NCI-H1436 treated with DMSO at 0.1 percent for 48 hours (cell line): ENCODE results near the gene LBH.

Experiments used
- DNase-seq: peaks from one replicate; lab custom pipeline; 2025; lab: John Stamatoyannopoulos, UW

The LBH gene

DNA sequence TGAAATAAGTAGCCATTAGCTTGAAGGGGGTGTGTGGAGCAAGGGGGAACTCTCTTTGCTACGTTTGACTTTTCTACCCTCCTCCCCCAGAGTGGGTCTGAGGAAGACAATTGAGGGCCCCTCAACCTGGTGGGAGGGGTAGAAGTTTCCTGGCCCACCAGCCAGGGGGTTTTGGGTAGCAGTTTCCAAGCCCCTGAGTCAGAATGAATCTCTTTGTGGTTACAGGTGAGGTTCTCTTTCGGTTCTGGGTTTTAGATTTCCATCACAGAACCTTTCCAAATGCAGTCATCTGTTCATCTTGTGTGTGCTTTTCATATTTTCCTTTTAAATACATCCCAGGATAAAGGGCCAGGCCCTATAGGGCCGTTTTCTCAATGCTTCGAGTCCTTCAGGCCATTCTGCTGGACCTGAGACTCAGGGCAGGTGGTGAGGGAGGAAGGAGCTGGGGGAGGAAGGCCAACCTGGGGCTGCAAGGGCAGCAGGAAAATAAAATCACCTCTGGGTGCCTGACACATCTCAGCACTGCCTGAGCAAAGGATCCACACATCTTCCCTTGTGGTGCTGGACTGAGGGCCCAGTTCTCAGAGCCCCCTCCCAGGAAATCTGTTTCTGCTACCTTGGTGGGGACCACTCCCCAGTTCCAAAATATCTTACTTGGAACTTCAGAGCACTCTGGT is 4.7 kb downstream of the LBH start:
- no peak for DNase-seq

DNA sequence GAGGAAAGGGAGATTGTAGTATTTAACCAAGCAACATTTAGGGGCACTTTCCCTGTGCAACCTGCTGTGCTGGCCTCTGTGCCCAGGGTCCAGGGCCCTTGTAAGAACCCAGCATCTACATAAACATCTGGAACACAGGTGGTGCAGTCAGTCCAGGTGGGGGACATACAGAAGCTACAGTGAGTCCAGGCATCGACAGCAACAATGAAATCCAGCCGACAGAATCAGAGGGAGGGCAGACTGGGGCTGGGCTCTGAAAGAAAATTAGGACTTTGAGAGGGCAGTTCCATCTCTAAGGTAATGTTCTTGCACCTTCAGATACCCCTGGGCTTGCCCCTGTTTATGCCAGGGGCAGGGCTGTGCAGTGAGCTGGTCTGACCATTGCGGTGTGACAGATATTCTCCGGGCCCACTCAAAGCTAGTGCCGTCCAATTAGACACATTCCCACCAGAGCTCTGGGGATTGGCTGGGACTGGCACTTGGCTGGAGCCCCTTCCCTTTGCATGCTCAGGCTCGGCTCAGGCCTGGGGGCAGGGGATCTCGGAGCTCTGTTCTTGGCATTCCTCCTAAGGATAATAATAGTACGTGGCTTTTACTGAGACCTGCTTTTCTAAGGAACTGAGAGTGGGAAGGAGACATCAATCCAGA is 5.4 kb downstream of the LBH start:
- no peak for DNase-seq

DNA sequence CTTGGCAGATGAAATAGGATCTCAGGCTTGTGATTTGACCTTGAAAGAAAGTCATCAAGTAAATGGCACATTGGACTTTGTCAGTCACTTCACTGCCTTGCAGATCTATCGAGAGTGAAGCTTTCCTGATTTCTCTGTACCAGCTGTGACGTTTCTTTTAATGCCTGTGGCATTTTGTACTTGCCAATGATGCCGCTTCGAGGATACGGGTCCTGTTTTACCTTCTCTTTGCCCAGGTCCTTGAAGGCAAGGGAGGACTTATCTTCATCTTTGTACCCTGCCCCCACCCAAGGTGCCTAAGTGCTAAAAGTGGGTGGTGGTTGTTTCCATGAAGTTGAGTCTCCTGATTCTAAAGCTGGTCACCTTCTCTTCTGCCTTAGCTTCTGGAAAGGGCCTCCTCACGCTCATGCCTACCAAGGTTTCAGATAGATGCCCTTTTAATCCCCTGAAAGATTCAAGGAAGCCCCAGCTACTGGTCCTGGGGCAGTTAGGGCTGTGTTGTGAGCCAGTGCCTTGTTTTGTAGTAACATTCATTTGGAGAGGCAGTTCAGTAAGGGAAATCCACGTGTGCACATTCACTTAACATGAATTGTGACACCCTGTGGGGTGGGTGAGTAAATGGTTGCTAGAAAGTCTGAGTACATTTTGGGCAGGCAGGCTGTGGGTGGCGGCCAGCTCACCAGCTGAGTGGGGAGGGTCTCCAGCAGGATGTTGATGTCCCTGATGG is 6.1 kb downstream of the LBH start:
- no peak for DNase-seq

DNA sequence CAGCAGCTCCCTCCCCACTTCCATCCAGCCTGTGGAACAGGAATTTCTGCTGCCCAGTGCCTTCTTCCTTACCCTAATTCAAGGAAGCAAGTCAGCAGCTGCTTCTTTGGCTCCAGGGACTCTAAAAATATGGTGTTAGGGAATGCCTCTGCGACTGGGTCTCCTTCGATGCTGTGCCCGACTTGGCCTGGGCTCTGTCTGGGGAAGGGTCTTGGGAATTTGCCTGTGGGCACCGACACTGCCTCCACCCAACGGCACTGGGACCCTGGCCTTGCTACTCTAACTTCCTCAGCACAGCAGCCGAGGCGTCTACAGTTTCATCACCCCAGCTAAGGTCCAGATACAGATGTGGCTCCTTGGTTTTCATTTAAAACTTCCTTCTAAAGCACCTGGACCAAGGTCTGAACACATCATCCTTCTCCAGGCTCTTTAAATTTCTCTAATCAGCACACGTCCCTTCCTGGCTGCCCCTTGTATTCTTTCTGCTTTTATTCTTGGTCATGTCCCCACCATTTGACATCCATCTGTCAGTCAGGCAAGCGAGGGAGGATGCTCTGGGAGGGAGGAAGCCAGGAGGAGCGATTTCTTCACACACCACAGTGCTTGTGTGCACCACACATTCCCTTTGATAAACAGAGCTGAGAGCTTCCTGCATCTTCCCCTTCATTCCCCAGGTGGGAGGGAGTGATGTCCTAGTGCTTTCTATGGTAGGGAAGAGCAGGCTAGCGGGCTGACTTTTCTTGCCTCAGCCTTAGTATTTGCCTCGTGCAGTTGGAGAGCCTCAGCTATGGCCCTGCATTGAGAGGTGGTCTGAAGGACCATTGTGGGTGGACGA is 6.8 kb downstream of the LBH start:
- DNase-seq: no peak

DNA sequence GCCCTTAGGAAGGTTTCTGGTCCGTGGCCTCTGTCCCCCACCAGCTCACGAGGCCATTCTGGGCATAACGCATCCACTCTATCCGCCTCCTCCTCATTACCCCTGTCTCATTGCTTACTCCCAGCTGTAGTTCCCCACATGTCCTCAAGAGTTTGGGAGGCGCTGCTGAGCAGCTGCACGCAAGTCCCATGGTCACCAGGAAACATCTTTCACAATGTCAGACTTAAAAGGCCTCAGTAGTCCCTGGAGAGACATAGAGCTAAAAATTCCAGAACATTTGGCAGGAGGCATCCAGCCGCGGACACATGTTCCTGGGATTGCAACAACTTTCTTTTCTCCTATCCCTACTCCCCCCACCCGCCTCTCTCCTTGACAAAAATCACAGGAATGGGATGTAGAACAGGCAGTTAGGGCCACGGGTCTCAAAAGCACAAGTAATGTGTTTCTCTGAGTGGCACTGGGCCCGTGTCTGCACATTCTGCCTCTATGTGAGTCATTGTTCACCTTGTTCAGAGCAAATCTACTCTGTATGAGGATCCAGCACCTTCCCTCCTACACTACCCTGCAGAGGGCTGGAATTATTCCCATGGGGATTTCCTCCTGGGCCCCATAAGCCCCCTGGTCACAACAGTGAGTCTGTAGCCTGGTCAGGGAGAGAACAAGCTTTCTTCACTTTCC is 8.1 kb downstream of the LBH start:
- DNase-seq: no peak

DNA sequence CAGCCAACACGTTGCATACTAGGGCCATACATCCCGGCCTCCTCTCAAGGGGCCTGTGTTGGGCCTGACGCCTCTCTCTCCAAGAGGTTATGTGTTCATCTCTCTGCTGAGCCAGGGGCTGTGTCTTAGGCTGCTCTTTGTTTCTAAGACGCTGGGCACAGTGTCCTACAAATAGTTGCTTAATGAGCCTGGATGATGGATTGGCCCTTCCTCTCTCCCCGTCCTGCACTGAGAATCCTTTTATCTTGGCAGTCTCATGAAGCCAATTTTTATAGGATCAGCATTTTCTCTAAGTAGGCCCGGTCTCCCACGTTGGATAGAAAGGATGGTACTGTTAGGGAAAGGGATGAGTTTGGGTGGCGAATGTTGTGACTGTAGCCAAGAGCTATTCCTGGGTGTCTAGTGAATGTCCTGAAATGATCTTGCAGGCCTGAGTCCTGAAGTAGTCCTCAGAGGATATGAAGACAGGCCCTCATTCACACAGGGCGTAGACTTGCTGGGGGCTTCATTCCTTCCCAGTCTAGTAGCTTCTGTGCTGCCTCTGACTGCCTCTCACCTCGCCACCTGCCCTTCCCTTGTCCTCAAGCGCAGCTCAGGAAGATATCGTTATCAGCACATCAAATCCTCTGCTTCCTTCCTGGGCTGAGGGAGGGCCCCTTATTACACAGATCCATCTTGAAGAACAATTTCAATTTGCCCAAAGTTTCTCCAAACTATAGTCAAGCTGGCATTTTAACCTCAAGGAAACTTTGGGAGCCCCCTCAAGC is 8.8 kb downstream of the LBH start:
- no peak for DNase-seq

DNA sequence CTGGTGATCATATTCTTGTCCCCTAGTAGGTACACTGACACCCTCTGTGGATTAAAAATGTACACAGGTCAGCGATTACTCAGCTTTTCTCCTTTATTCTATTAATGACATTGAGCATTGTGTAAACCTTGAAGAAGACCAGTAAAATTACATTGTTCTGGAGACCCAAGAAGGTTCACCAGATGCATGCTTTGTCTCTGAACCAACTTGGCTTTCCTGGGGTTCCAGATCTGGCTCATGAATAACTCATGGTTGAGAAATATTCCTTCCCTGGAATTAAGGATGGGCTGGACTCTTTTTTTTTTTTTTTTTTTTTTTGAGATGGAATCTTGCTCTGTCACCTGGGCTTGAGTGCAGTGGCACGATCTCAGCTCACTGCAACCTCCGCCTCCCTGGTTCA is 11.9 kb downstream of the LBH start:
- no peak for DNase-seq

DNA sequence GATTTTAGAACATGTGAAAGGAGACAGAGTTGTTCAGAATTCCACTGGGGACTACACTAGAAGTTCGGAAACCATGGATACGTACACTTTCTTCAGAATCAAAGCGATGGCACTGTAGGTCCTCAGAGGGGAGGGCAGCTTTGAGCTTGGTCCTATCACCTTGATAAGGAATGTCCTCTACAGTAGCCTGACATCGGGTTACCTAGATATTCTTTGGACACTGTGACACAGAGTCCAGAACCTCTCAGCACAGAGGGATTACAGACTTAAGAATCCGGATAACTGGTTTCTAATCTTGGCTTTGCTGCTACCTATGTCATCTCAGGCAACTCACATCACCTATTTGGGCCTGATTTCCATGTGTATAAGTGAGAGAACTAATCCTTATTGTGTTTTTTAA is 14.0 kb downstream of the LBH start:
- no peak for DNase-seq

DNA sequence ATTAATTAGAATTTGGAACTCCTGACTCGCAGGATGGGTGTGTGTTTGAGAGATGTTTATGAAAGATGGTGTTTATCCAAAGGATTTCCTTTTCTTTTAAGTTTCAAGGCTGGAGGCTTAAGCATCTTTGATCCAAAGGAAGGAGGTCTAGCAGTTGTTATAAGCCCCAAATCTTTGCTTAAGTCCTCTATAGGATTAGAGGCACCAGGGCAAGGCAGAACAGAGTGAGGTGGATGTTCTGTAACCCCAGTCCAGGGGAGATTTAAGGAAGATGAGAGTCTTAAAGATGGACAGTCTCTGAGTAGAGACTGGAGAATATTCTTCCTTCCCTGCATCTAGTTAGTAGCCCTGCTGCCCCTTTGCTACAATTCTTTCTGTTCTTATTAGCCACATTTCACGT is 17.5 kb downstream of the LBH start:
- no peak for DNase-seq

DNA sequence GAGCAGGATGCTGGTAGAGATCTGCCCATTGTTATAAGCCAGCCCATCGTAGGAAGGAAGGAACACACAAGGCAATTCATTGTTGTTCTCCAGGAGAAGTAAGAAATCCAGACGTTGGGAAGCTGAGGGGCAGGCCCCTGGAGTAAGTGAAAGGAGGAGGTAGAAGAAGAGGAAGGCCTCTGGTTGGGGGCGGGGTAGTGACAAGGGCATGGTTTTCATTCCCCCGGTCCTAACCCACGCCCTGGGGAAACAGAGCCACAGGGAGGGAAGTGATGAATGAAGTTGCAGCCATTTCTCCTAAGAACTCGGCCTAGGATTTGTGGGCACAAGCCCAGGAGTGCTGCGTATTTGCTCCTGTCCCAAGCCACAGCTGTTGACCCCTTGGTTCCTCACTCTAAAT is 18.0 kb downstream of the LBH start:
- DNase-seq: no peak

DNA sequence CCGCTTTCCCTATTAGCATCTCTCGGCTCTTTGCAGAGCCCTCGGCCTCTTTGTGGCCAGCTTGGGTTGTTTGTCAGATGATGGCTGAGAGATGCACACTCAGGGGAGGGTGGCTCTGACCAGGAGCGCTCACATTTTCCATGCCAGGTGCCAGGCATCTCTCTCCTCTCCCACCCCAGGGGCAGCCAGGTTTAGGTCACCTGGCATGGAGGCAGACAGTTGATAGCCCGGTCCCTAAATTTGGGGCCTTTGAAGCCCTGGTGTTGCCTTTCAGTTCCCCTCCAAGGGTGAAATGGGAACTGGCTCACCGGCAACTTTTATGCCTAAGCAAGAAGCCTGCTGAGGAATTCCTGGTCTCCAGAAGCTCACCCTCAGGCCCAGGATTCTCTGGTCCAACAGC is 19.1 kb downstream of the LBH start:
- DNase-seq: no peak

DNA sequence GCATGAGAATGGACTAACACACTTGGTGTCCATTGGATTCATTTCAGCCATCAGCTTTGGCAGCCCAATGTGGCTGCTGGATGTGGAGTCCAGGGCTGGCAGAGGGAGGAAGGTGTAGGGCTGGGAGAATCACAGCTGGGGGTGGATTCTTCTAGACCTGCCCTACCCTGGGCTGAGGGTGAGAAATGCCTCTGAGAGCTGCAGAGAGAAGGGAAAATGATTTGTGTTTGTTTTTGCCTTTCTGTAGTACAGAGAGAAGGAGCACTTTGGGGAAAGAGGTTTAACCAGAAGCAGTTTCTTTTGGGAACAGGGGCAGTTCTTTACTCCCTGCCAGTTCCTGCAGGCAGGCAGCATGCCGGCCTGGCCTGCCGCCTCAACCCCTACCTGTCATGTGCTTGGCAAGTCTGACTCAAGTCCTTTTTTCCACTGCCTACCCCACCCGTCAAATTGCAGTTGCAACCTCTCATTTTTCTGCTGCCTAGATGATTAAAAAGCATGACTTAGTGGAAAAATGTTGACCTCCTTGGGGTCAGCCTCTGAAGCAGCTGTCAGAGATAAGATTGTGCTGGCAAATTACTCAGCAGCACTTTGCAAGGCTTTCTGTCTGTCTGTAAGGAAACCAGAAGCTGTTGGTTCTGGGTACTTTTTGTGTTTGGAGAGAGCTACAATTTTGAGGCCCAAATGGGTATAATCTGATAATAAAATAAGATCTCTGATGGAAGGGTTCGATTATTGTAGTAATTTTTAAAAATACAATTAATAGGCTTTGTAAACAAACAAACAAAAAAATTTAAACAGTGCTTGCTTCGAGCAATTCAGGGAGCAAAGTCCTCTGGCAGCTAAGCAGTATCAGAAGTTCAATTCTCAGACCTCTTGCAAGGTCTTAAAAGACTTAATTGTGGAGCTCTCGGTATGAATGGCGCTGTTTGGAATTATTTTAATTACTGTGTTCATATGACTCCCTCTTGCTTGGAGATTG is 21.7 kb downstream of the LBH start:
- DNase-seq: no peak

DNA sequence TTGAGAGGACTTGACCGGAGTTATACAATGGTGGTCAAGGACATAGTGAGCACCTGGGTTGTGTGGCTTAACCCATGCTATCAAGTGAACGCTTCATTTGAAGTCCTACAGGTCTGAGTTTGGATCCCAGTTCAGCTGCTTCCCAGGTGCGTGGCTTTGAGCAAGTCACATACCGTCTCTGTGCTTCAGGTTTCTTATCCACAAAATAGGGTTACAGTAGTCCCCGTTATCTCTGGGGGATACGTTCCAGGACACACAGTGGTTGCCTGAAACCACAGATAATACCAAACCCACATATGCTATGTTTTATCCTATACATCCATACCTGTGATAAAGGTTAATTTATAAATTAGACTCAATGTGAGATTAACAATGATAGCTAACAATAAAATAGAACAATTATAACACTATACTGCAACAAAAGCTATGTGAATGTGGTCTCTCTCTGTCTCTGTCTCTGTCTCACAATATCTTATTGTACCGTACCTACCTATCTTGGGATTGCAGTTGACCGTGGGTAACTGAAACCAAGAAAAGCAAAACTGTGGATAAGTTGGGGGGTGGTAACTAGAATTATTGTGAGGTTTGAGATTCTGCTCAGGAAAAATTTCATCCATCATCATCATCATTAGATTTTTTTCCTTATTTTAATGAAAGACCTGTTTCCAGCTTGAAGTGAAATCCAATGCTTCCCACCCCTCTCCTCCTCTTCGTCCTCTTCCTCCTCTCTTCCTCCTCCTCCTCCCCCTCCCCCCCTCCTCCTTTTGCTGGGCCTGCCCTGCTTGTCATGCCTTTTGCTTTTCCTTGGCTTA is 22.7 kb downstream of the LBH start:
- no peak for DNase-seq

DNA sequence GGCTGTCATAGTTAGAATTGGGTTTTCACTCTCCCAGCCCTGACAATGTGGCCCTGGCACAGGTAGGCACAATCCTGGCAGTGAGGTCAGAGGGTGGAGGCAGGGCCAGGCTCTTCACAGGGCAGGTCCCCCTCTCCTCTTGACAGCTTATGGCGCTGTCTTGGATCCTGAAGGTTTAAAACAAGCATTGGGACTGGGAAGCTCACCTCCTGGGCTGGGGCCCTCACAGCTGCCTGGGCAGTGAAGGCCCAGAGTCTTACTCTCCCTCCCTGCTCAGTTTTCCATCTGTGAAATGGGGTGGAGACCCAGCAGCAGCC is 23.3 kb downstream of the LBH start:
- no peak for DNase-seq

DNA sequence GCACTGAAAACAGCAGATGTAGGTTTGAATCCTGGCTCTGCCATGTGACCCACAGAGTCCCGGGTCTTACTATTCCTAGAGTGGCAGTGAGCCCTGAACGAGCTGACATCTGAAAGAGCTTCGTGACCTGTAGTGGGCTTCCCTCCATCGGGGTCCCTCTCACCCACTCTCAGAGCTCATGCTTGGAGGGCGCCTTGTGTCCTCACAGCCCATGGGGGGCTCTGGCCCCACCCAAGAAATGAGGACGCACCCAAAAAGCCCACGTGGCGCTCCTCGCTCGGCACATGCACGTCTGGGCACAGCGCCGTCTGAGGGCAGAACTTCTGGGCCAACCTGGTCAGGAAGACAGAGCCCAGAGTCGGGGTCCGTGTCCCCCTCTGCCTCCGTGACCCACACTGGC is 23.7 kb downstream of the LBH start:
- no peak for DNase-seq

DNA sequence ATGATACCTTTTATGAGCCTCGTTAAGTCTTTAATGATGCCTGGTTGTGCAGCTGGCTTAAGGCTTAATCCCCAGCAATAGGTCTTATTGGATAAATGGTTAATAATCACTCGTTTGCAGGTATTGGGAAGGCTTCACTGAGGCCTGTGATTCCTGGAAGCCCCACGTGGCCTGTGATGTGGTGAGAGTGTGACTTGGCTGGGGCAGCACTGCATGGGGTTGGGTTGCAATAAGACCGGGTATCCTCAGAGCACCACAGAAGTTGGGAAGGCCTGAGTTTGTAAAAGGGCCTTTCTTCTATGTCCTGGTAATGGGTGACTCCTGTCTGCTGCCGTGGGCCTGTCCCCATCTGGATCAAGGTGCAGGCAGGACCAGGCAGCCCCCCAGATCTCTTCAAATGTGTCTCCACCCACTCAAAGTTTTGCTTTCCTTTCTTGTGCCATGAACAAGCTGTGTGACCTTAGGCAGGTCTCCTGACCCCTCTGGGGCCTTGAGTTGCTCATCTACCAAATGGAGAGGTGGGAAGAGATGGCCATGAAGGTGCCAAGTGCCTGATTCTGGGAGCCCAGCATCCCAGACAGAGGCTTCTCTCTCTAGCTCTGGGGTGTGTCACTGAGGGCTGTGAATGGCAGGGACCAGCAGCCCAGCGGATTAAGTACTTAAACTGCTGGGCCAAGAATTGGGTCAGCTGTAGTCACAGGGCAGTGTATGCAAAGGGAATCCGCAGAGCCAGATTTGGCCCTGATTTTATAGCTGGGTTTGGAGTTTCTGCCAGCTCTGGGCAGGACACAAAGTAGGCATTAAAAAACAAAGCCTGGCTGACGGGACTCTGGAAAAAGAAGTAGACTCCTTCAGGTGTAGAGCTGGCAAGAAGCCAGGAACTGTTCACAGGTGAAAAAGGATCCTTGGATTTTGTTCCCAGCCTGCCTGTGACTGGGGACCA is 24.4 kb downstream of the LBH start:
- DNase-seq: no peak

DNA sequence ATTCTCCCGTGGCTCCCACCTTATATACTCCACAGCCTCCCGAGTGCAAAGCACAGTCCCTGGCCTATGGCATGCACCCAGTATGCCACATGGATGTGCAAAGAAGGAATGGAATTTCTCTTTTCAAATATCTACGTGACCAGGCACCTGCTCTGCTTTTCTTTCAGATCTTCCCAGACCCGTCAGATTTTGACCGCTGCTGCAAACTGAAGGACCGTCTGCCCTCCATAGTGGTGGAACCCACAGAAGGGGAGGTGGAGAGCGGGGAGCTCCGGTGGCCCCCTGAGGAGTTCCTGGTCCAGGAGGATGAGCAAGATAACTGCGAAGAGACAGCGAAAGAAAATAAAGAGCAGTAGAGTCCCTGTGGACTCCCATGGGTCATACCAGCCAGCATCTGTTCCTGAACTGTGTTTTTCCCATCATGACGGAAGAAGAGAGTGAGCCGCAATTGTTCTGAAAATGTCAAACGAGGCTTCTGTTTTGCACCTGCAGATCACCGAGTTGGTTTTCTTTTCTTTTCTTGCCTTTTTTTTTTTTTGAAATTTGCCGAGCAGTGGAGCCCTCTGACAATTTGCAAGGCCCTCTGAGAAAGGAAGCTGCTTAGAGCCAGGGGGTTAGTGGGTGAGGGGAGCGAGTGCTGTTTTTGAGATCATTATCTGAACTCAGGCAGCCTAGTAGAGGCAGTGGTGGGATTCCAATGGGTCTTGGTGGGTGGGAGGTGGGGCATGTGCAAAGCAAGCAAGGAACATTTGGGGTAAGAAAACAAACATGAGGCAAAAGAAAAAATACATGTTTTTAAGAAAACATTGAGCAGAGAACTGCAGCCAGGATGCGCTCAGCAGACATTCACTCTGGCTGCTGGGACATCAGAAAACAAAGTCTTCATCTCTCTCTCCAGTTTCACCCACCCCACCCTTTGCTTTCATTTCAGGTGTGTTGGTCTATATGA is 26.2 kb downstream of the LBH start:
- DNase-seq: no peak
